ENCODE measurements around the gene RBP3. TPM values are rescaled to one million over a fixed set of nuclear protein-coding genes. Genes with fewer than 3 reads are reported as not detected.

RBP3 gene
- total and polyA plus RNA-seq, 3 donors from 2014 or later, result 0.09 to 0.25 TPM; not detected in 1

DNA sequence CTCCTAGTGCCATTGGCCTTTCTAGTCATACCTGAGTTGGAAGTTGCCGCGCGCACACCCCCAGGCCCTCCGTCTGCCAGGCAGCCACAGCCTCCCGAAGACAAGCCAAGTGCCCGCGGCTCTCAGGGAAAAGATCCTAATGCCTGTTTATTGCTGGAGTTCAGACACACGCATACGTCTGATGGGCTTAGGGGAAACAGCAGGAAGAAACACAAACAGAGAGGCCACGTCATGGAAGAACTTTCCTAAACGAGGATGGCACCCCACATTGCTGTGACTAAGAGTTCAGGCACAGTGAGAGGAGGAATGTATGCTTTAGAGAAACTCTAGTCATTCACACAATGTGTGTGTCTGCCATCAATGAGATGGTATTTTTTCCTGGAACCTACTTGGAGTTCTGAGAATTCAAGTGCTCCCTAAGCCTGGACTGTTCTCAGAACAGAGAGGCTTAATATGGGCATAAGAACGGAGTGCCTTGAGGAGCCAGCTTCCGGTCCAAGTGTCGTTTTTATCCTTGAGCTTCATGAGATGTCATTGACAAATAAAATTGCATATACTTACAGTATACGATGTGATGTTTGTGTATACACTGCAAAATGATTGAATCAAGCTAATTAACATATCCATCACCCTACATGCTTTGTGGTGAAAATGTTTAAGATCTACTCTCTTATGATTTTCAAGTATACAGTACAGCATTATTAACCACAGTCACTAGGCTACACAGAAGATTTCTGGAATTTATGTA, 11.6 kb upstream of the RBP3 start:
- intact Hi-C loops (cut with DNase I; ENCODE audit: low total_unique reads), result no loop called here
- Histone ChIP-seq H3K36me3 (ENCODE audit: low read depth, missing control alignments) (no peaks in the 10 kb centered on the region), H3K27me3 (no peaks in the 10 kb centered on the region), H3K4me3 (no peak overlapping the region), H3K9me3 (no peaks in the 10 kb centered on the region), H3K4me1 (no peaks in the 10 kb centered on the region), H3K27ac (no peak overlapping the region)
- no peak for DNase-seq
- TF ChIP-seq POLR2A (IDR thresholded peaks at IDR 0.05), result no peak
- TF ChIP-seq, protein P1, sequence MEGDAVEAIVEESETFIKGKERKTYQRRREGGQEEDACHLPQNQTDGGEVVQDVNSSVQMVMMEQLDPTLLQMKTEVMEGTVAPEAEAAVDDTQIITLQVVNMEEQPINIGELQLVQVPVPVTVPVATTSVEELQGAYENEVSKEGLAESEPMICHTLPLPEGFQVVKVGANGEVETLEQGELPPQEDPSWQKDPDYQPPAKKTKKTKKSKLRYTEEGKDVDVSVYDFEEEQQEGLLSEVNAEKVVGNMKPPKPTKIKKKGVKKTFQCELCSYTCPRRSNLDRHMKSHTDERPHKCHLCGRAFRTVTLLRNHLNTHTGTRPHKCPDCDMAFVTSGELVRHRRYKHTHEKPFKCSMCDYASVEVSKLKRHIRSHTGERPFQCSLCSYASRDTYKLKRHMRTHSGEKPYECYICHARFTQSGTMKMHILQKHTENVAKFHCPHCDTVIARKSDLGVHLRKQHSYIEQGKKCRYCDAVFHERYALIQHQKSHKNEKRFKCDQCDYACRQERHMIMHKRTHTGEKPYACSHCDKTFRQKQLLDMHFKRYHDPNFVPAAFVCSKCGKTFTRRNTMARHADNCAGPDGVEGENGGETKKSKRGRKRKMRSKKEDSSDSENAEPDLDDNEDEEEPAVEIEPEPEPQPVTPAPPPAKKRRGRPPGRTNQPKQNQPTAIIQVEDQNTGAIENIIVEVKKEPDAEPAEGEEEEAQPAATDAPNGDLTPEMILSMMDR (IDR thresholded peaks at IDR 0.05), result no peak
- 83 to 88% methylated on average over 15 of the region's 15 CpGs for WGBS, 2 donors

DNA sequence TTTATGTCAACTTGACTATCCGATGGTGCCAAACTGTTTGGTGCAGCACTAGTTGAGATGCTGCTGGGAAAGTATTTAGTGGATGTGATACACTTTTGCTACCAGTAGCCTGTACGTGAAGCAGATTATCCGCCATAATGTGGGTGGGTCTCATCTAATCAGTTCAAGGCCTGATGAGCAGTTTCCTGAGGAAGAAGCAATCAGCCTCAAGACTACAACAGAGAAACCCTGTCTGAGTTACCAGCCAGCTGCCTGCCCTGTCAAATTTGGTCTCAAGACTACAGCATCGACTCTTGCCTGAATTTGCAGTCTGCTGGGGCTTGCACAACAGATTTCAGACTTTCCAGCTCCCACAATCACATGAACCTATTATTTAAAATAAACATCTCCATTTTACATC, 10.9 kb upstream of the RBP3 start:
- Histone ChIP-seq H3K9me3 (no peaks in the 10 kb centered on the region), H3K27me3 (no peaks in the 10 kb centered on the region), H3K4me3 (no peak overlapping the region), H3K27ac (no peak overlapping the region), H3K4me1 (no peaks in the 10 kb centered on the region), H3K36me3 (ENCODE audit: low read depth, missing control alignments) (no peaks in the 10 kb centered on the region)
- TF ChIP-seq, protein P1 (IDR thresholded peaks at IDR 0.05), result no peak
- TF ChIP-seq POLR2A (IDR thresholded peaks at IDR 0.05), result no peak
- intact Hi-C loops (cut with DNase I; ENCODE audit: low total_unique reads), result no loop called here
- no peak for DNase-seq
- 53 to 67% methylated on average over 4 of the region's 4 CpGs for WGBS, 2 donors

DNA sequence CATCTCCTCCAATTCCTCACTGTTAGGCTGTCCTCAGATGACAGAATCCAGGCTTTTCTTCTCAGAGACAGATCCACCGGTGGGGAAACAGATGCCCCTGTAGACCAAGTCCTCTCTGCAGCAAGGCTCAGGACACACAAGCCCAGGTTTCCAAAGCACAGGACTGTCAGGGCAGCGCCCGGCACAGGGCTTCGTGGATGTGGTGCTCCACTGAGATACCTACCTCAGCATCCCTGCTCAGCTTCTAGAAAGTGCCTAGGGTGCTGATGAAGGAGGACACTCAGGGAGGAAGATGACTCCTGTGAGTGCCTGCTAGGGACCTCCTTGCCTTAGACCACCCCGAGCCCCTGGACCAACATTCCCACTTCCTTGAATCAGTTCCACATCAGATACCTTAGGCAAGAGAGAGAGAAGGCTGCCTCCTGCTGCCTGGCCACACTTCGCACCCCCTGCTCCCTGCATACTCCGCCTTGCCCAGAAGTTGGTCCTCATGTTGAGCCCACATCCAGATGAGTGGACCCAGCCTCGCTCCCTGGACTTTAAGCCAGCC, 8.9 kb upstream of the RBP3 start:
- H3K36me3 ChIP-seq (ENCODE audit: low read depth, missing control alignments), result no peaks in the 10 kb centered on the region
- no peak overlapping the region for H3K4me3 ChIP-seq
- H3K27me3 ChIP-seq, result no peaks in the 10 kb centered on the region
- no peaks in the 10 kb centered on the region for H3K4me1 ChIP-seq
- no peak for TF ChIP-seq POLR2A (IDR thresholded peaks at IDR 0.05)
- TF ChIP-seq, protein P1 (IDR thresholded peaks at IDR 0.05), result no peak
- H3K9me3 ChIP-seq, result no peaks in the 10 kb centered on the region
- no peak for DNase-seq
- no peak overlapping the region for H3K27ac ChIP-seq
- intact Hi-C loops (cut with DNase I; ENCODE audit: low total_unique reads), result no loop called here
- 82 to 86% methylated on average over 4 to 8 of the region's 8 CpGs for WGBS, 2 donors

DNA sequence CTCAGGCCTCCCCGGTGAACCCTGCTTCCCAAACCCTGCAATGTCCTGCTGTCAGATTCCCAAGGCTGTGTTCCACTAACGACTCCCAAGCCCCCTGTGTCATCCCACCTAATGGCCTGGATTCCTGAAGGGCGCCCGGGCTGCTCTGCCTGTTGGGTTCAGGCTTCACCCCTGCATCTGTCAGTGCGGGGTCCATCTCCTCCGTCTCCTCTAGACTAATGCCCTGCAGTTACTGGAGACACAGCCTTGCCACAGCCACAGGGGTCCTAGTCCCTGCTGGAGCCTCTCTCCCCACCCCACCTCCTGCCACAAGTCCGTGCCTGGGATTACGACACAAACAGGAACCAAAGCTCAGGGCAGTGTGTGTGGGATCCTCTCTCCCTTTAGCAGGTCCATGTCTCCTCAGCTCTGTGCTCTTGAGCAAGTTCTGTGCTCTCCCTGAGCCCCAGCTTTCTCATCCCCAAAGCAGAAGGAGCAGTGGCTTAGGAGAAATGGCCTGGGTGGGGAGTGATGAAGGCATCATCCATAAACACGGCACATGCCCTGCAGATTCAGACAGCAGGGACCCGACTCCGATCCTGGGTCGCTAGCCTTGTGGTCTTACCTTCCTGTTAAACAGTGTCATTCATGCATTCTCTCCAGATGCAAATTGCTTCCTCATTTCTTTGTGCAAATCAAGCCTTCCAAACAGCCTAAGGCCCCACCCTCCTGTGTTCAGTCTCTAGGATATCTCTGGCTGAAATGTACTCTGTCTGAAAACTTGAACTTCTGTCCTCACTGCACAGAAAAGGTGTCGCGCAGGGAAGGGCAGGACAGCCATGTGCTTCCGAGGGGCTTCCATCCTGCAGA, 8.2 kb upstream of the RBP3 start:
- intact Hi-C loops (cut with DNase I; ENCODE audit: low total_unique reads), result no loop called here
- DNase-seq, result no peak
- TF ChIP-seq, protein P1 (IDR thresholded peaks at IDR 0.05), result no peak
- no peak for TF ChIP-seq POLR2A (IDR thresholded peaks at IDR 0.05)
- Histone ChIP-seq H3K27me3 (no peaks in the 10 kb centered on the region), H3K4me3 (no peak overlapping the region), H3K4me1 (no peaks in the 10 kb centered on the region), H3K36me3 (ENCODE audit: low read depth, missing control alignments) (no peaks in the 10 kb centered on the region), H3K27ac (no peak overlapping the region), H3K9me3 (no peaks in the 10 kb centered on the region)
- WGBS, 2 donors, result 69 to 77% methylated on average over 14 to 15 of the region's 15 CpGs
